Activated CD8-positive, alpha-beta memory T cell treated with anti-CD3 and anti-CD28 coated beads, Interleukin-2, amount 50 U/mL, for 1 hour (primary cell): Measurements from ENCODE around the gene THSD7A.
"Not testable (repeated sequence)": the region's sequence is repeated elsewhere in the genome, so short reads cannot be mapped to it uniquely, and the experiment has no call there.

Experiments
- DNase-seq: peaks from one replicate; pipeline ENCODE4 v3.0.0-alpha.2; 2020; ENCODE audit errors: extremely low read depth

The THSD7A gene

GRCh38 chr7:11576310-11576709 is 255.7 kb downstream of the THSD7A start:
- no peak for DNase-seq

GRCh38 chr7:11573128-11573750 is 258.8 kb downstream of the THSD7A start:
- no peak for DNase-seq

- no peak for DNase-seq
Measured at GRCh38 chr7:11570922-11571550, 261.0 kb downstream of the THSD7A start.

GRCh38 chr7:11570205-11570604 is 261.8 kb downstream of the THSD7A start:
- no peak for DNase-seq

- DNase-seq = no peak
Measured at GRCh38 chr7:11567571-11567970, 264.4 kb downstream of the THSD7A start.

GRCh38 chr7:11557627-11558026 is 274.4 kb downstream of the THSD7A start:
- no peak for DNase-seq

- no peak for DNase-seq
Measured at GRCh38 chr7:11552676-11553296, 279.2 kb downstream of the THSD7A start.

- DNase-seq = no peak
Measured at GRCh38 chr7:11551470-11551869, 280.5 kb downstream of the THSD7A start.

- DNase-seq = no peak
Measured at GRCh38 chr7:11548532-11548931, 283.5 kb downstream of the THSD7A start.

- no peak for DNase-seq
Measured at GRCh38 chr7:11541330-11541729, 290.7 kb downstream of the THSD7A start.

- no peak for DNase-seq
Measured at GRCh38 chr7:11540271-11540761, 291.7 kb downstream of the THSD7A start.

GRCh38 chr7:11539853-11540252 is 292.1 kb downstream of the THSD7A start:
- DNase-seq = no peak

GRCh38 chr7:11538751-11539299 is 293.2 kb downstream of the THSD7A start:
- no peak for DNase-seq

- DNase-seq = no peak
Measured at GRCh38 chr7:11533229-11533820, 298.7 kb downstream of the THSD7A start.

- DNase-seq = no peak
Measured at GRCh38 chr7:11529382-11529781, 302.6 kb downstream of the THSD7A start.

- DNase-seq = no peak
Measured at GRCh38 chr7:11527707-11528106, 304.3 kb downstream of the THSD7A start.

- DNase-seq = no peak
Measured at GRCh38 chr7:11524476-11525397, 307.3 kb downstream of the THSD7A start.

GRCh38 chr7:11521964-11522499 is 310.0 kb downstream of the THSD7A start:
- DNase-seq = not testable (repeated sequence)

- DNase-seq = no peak
Measured at GRCh38 chr7:11517853-11518252, 314.1 kb downstream of the THSD7A start.

GRCh38 chr7:11516328-11516727 is 315.7 kb downstream of the THSD7A start:
- no peak for DNase-seq

GRCh38 chr7:11513460-11513859 is 318.5 kb downstream of the THSD7A start:
- no peak for DNase-seq
